ENCODE measurements around the gene IFNG-AS1. TPM values are rescaled to one million over a fixed set of nuclear protein-coding genes. Genes with fewer than 3 reads are reported as not detected.

The IFNG-AS1 gene
- under 0.01 TPM in 1 of 2 replicates, not detected in the other for total RNA-seq

DNA sequence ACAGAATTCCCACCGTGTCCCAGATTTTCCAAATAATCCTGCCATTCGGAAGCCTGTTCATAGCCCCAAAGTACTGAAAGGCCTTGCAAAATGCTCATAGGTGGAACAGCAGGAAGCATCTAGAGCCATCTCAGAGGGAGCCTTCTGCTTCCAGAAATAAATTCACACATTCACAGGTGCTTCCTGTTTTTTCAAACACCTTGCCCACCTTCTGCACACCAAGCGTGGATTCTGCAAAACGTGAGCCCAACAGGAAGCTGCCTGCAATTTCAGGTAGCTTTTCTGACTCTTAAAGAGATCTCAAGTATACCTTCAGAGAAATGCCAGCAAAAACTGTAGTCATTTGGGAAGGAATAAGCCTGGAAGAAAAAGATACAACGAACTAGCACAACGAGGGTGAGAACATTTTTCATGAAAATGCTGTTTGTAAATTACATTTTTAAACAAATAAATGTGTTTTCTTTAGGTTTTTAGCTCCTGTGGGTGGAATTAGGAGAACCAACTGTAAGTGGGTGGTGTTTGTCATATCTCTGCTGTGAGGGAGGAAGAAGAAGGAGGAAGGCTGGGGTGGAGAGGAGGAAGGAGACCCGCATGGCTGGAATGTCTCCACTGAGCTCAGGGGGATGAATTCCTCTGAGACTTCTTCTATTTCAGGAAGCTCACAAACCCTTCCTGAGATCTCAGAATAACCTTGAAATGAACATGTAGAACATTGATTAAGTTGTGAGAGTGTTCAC is at the start of gene IFNG-AS1:
Gene IFNG-AS1 (plus strand): TSS at position 264 of the 737 bp plus-strand sequence.

Other genes starting within 250 kb of the IFNG-AS1 start
- gene IFNG, start 170.3 kb downstream of the IFNG-AS1 start, total RNA-seq: not detected in 2 replicates
- not detected in 2 replicates for gene IL26, start 236.4 kb downstream of the IFNG-AS1 start, total RNA-seq

Measured in tracheal epithelial cell (primary cell).